Hippocampal formation (tissue), 2 donors: ENCODE measurements around the gene GUCA1A.
"Not testable (repeated sequence)": the region's sequence is repeated elsewhere in the genome, so short reads cannot be mapped to it uniquely, and the experiment has no call there.

Experiments
- DNase-seq, 2 donors: peaks; one replicate each; lab custom pipeline; 2025; lab: John Stamatoyannopoulos, UW

The GUCA1A gene

DNA sequence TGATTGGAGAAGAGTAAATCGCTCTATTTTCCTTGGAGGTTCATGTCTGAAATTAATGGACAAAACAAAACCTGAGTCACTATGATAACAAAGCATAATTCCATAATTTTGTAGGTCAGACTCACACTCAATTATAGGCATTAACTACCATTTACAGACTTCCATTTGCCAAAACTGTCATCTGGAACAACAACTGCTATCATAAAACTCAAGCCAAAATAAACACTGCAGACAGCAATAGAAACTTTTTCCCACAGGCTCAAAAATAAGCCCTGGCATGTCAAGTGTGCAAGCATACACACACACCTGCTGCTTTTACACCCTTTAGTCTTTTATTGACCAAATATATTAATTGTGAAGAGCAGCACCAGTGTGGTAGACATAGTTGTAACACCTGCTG lies 37.4 kb downstream of the GUCA1A start:
- no peak for DNase-seq

DNA sequence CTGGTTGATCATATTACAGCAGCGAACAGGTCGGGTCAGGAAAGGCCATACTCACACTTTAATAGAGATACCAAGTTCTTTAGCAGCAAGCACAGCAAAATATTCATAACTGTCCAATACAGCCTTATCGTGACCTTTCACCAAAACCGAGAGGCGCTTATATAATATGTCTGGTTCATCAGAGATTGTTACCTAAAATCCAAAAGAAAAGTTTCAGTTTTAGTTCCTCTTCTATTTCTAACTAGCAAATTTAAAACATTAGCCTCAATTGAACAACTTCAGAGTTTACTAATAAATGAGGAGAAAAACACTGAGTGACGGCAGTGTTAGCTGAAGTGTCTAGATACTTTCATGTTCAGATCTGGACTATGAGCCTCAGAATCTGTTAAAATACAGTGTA lies 38.6 kb downstream of the GUCA1A start:
- DNase-seq, result no peak

DNA sequence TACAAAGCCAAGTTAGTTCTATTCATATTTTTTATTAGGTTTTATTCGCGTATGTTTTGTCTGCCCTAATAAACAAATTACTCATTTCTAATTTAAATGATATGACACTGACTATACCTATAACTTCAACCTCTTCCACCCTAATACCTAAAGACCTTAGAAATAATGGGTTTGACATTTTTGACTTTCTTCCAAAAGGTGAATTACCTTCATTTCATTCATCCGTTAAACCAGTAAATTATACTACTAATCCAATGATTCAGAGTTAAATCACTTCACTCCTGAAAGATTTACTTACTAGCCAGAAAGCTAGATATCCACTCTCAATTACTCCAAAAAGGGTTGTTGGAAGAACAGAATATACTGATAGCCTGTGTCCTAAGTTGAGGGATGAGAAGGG lies 39.3 kb downstream of the GUCA1A start:
- no peak for DNase-seq

DNA sequence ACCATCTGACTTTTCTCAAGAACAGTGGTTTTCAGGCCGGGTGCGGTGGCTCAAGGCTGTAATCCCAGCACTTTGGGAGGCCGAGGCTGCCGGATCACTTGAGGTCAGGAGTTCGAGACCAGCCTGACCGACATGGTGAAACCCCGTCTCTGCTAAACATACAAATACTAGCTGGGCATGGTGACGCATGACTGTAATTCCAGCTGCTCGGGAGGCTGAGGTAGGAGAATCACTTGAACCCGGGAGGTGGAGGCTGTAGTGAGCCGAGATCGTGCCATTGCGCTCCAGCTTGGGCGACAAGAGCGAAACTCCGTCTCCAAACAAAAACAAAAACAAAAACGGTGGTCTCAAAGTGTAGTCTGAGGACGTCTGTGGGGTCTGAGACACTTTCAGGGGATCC lies 43.3 kb downstream of the GUCA1A start:
- DNase-seq, result not testable (repeated sequence)

DNA sequence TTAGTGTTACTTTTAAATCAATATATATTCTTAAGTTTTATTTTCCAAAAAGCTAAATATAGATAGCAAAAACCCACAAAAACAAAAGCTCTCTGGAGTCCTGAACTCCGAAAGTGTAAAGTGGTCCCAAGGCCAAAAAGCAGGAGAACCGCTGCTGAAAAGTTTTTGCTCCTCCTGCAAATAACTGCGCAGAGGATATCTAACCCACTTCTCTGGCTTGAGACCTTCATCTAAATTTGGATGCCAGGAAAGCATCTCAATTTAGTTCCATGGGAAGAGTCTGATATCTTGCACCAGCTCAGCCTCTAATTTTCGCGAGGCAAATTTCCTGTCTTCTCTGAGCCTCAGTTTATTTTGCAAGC lies 44.0 kb downstream of the GUCA1A start:
- no peak for DNase-seq

DNA sequence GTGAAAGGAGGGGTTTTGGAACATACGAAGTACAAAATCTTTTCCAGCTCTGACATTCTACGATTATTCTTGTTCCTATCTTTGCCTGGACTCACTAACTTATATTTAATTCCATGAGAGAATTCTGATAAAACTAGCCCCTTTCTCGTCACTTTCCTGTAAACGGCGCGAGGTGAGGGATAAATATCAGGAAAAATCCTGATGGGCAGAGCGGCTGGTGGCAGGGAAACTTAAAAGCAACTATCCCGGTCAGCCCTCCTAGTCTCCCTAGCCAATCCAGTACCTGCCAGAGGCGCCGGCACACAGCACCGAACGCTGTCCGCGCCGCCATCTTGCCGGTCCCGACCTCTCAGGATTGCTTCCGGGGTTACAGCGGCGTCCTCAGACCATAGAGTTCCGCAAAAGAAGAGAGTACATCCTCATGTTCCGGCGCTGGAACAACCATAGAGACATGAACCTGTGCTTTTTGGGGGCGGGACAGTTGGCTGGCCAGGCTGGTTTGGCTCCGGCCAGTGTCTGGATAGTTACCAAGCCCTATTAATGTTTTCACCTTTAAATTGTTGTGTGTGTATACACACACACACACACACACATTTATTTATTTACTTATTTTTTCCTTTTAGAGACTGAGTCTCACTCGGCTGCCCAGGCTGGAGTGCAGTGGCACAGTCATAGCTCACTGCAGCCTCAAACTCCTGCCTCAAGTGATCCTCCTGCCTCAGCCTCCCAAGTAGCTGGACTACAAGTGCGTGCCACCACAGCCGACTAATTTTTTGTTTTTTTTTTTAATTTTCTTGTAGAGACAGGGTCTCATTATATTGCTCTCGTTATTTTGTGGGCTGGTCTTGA lies 44.6 kb downstream of the GUCA1A start, which contains the start of gene MRPS10:
TSS of gene MRPS10 (minus strand) at position 343 of the 849 bp plus-strand sequence. CDS start at position 331, 12 bp downstream.
- DNase-seq, result peak; percentile 88 to 93

DNA sequence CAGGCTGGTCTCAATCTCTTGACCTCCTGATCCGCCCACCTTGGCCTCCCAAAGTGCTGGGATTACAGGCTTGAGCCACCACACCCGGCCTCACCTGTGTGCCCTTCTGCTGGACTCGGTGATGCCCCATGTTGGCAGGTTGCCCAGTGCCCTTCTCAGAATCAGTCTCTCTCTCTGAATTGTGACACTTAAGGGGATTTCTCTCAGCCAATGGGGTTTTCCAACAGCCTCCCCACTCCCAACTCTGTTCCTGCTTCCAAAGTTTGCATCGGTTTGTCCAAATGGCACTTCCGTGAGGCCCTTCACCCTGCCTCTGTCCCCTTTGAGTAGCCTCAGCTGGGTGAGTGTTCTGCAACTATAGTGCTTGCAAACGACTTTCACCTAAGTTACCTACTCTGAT lies 47.6 kb downstream of the GUCA1A start:
- DNase-seq, result no peak

DNA sequence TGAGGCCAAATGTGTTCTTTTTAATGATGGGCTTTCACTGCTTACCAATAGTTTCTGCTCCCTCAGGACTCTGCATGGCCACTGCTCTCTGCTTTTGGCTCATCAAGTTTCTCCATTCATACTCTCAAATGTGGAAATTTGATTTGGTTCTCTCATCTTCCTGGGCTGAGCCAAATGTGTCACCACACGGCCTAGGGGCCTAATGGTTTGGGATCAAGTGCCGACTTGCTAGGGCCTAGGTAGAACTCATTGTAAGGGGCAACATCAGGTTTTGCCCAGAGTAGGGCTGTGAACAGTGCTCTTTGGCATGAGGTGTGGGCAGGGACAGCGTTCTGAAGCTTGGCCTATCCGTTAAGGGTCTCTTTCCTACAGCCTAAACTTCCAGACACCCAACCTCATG lies 48.4 kb downstream of the GUCA1A start:
- DNase-seq, result no peak

DNA sequence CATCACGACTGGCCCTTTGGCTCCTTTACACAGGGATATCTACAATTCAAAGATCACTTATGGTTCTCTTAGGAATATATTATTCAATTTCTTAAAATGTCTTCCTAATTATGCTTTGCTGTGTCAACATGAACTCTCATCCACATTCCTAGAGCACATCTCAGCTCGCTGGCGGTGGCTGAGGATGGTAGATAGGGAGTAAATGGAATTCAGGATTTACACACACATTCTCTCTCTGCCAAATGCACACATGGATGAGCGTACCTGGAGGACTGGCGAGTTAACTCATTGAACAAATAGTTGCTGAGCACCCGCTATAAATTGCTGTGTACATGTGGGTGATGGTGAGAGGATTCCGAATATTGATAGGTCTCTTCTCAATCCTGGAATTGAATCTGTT lies 49.3 kb downstream of the GUCA1A start:
- DNase-seq, result no peak

DNA sequence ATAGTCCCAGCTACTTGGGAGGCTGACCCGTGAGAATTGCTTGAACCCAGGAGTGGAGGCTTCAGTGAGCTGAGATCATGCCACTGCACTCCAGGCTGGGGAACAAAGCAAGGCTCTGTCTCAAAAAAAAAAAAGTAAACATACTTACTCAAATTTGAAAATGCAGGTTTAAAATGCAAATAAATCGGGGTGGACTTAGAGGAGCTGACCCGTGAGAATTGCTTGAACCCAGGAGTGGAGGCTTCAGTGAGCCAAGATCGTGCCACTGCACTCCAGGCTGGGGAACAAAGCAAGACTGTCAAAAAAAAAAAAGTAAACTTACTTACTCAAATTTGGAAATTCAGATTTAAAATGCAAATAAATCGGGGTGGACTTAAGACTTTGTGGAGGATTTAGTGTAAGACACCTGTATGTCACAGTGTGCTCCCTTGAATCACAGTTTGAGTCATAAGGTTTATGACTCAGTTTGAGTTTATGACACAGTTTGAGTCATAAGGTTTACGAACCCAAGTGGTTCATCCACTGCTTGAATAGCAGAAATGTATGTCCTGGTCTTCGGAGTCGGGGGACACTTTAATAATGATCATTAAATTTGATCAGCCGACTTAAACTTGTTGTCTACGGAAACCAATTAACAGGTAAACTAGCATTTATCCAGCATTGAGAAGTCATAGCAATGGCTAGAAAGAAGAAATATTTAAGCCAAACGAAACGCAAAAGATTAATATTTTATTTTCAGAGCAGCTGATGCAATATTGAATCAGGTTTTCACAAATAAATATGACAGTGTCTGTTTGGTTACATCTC lies 51.3 kb downstream of the GUCA1A start:
- no peak for DNase-seq

DNA sequence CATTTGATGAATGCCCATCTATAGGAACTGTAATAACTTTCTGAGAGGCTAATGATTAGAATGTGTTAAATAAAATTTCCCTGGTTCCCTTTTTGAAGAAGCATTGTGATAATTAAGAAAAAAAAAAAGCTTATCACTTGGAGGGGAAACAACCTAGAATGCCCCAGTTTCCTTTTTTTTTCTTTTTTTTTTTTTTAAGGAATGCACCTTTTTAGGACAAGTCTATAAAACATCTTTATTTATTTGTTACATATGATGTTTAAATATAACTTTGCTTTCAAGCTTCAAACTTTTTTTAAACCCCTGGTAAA lies 51.8 kb downstream of the GUCA1A start:
- DNase-seq, result no peak

DNA sequence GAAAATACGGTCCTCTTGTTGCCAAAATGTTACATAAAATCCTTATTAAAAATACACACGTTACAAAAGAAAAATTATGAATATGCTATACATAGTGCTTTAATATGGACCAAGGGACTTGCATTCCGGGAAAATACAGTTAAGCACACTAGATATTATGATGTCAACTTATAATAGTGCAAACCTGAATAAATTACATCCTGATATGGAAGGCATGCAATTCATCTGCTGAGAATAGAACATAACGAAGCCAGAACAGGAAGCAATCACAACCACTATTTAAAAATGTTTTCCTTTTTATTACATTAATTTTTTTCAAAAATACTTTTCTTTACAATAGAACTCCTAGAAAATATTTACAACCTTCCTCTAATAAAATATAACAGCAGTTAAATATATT lies 52.3 kb downstream of the GUCA1A start:
- no peak for DNase-seq

DNA sequence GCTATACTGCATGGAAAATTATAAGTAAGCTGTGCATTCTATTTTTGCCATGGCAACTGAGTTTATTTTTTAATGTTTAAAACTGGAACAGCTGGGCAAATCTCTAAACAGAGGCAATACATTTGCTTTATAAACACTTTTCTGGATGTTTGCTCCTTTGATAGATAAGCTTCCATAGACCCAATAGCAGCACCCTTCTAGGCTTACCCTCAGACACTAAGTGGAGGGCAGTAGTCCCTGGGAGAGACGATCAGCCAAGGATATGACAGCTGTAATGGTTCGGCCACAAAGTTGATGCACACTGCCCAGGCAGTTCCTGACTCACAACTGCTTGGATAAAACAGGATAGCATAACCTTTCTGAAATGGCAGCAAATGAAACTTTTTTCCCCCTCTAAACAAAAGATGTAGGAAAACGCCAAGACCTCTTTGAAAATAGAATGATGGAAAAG lies 53.0 kb downstream of the GUCA1A start:
- DNase-seq, result no peak

DNA sequence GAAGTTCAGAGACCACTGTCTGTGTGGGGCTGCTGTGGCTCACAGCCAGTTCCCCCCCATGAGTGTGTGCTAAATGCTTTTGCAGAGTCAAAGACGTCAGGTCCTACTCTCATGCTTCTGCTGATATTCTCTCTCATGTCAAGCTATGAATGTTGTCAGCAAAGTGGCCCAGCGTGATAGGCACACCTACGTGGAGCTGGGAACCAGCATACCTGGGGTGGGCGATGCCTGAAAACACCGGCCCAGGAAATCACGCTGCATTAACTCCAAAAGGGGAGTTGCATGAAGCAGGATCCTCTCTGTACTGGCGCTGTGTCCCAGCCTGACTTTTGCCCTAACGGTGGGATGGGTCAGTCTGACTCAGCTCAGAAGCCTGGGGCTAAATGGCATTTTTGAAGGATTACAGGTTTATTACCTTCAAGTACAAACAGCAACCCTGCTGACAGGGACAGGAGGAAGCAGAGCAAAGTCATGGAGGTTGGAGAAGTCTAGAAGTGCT lies 53.5 kb downstream of the GUCA1A start:
- no peak for DNase-seq

DNA sequence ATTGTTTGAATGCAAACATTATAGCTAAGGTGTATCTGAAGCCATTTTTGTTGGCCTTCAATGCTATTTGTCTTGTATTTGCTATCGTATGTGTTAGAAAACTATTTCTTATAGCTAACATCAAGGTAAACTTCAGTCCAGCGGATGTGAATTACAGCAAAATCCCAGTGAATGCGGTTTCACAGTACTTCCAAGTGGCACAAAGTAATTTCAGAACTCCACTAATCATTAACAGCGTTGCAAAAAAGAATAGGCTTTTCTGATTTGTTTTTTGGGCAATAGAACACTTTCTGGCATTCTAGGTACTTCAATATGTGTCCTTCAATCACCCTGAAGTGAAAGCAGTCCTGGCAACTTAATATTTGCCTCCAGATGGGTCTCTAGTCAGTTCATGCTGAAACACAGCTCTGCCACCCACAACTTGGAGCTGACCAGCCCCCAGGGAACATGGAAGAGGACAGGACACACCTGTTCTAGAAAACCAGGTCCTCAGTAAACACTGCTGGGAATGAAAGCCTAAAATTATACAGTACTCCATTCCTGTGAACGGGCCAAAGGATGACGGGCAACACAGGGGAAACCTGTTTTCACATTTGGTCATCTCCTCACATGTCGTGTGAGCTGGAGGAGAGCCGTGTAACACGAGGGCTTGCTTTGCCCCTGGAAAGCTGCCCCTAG lies 54.1 kb downstream of the GUCA1A start:
- no peak for DNase-seq

DNA sequence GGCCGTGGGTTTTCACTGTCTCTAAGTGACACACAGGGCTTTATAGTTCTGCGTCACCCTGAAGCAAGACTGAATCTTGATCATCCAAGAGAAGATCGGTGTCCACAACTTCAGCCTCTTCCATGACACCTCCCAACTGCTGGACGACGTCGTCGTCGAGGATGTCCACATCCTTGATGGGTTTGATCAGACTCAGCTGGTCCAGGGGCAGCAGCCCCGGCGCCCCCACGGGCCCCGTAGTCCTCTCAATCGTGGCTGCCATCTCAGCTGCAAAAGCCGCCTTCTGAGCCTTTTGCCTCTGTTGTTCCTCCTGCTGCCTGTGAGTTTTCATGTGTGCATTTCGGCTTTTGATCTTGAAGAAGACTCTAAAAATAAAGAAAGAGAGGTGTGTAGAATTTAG lies 55.1 kb downstream of the GUCA1A start:
- DNase-seq, result no peak
